ENCODE measurements around the gene TMEM178B.
"Not testable (repeated sequence)": the region's sequence is repeated elsewhere in the genome, so short reads cannot be mapped to it uniquely, and the experiment has no call there.

Gene TMEM178B

GRCh38 chr7:141191277-141191676 lies 117.4 kb downstream of the TMEM178B start:
- TF ChIP-seq, protein P1, sequence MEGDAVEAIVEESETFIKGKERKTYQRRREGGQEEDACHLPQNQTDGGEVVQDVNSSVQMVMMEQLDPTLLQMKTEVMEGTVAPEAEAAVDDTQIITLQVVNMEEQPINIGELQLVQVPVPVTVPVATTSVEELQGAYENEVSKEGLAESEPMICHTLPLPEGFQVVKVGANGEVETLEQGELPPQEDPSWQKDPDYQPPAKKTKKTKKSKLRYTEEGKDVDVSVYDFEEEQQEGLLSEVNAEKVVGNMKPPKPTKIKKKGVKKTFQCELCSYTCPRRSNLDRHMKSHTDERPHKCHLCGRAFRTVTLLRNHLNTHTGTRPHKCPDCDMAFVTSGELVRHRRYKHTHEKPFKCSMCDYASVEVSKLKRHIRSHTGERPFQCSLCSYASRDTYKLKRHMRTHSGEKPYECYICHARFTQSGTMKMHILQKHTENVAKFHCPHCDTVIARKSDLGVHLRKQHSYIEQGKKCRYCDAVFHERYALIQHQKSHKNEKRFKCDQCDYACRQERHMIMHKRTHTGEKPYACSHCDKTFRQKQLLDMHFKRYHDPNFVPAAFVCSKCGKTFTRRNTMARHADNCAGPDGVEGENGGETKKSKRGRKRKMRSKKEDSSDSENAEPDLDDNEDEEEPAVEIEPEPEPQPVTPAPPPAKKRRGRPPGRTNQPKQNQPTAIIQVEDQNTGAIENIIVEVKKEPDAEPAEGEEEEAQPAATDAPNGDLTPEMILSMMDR (IDR thresholded peaks at IDR 0.05; ENCODE audit: borderline replicate concordance, control extremely low read depth, extremely low read depth, insufficient read depth, missing control alignments) = no peak
- no peak for DNase-seq (ENCODE audit: low spot score)
- in situ Hi-C loops (cut with MboI; ENCODE audit: low sequenced_read_pairs, unreplicated experiment) = no loop called here

- in situ Hi-C loops (cut with MboI; ENCODE audit: low sequenced_read_pairs, unreplicated experiment) = no loop called here
- TF ChIP-seq, protein P1 (IDR thresholded peaks at IDR 0.05; ENCODE audit: borderline replicate concordance, control extremely low read depth, extremely low read depth, insufficient read depth, missing control alignments) = no peak
- DNase-seq (ENCODE audit: low spot score) = no peak
Observed at GRCh38 chr7:141193066-141193465, 119.2 kb downstream of the TMEM178B start.

DNA sequence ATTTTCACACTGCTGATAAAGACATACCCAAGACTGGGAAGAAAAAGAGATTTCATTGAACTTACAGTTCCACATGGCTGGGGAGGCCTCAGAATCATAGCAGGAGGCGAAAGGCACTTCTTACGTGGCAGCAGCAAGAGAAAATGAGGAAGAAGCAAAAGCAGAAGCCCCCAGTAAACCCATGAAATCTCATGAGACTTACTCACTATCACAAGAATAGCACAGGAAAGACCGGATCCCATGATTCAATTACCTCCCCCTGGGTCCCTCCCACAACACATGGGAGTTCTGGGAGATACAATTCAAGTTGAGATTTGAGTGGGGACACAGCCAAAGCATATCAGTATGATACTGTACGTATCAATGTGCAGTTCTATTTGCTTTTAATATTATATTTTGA lies 121.9 kb downstream of the TMEM178B start:
- DNase-seq (ENCODE audit: low spot score) = not testable (repeated sequence)

GRCh38 chr7:141198194-141198958 lies 124.5 kb downstream of the TMEM178B start:
- TF ChIP-seq, protein P1 (IDR thresholded peaks at IDR 0.05; ENCODE audit: borderline replicate concordance, control extremely low read depth, extremely low read depth, insufficient read depth, missing control alignments) = no peak
- in situ Hi-C loops (cut with MboI; ENCODE audit: low sequenced_read_pairs, unreplicated experiment) = no loop called here

More for the DNA sequence above, 121.9 kb downstream of the TMEM178B start:
- in situ Hi-C loops (cut with MboI; ENCODE audit: low sequenced_read_pairs, unreplicated experiment) = not testable (repeated sequence)

DNA sequence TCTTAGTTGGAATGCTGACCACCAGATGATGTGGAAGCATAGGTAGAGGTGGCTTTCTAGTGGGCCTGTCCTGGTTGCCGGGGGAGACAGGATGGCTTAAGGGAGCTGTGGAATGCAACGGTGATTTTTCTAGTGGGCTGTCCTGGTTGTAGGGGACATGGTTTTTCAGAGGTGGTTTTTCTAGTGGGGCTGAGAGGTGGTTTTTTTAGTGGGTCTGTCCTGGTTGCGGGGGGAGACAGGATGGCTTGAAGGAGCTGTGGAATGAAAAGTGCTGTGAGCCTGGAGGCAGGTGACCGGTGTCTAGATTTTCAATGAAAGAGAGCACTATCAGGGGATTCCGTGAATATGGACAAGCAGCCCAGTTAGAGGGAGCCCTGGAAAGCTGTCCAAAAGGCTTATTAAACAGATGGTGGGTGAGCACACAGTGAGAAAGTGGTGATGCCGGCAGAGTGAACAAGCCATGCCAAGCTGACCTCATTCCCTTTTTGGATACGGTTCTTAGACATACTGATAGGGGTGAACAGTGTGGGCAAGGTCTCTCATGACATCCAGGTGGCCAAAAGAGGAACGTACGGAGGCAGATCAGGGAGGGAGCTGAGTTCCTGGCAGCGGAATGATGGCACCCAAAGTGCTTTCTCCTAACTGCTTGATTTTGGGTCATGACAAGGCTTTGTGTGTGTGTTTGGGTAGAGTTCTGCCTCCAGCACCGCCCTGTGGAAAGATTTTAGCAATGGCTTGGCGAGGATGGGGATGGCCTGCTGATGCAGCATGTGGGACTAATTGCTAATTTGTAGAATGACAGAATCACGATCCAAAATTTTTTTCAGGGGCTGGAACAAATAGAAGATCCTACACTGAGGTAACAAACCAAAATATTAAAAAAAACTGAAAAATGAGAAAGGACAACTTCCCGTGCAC lies 126.6 kb downstream of the TMEM178B start:
- DNase-seq (ENCODE audit: low spot score) = no peak
- in situ Hi-C loops (cut with MboI; ENCODE audit: low sequenced_read_pairs, unreplicated experiment) = loop anchor here (25.0 kb wide), 1 partner anchor 388 kb away; no protein-coding TSS in a partner anchor
- TF ChIP-seq, protein P1 (IDR thresholded peaks at IDR 0.05; ENCODE audit: borderline replicate concordance, control extremely low read depth, extremely low read depth, insufficient read depth, missing control alignments) = no peak

More at GRCh38 chr7:141198194-141198958, 124.5 kb downstream of the TMEM178B start:
- no peak for DNase-seq (ENCODE audit: low spot score)

DNA sequence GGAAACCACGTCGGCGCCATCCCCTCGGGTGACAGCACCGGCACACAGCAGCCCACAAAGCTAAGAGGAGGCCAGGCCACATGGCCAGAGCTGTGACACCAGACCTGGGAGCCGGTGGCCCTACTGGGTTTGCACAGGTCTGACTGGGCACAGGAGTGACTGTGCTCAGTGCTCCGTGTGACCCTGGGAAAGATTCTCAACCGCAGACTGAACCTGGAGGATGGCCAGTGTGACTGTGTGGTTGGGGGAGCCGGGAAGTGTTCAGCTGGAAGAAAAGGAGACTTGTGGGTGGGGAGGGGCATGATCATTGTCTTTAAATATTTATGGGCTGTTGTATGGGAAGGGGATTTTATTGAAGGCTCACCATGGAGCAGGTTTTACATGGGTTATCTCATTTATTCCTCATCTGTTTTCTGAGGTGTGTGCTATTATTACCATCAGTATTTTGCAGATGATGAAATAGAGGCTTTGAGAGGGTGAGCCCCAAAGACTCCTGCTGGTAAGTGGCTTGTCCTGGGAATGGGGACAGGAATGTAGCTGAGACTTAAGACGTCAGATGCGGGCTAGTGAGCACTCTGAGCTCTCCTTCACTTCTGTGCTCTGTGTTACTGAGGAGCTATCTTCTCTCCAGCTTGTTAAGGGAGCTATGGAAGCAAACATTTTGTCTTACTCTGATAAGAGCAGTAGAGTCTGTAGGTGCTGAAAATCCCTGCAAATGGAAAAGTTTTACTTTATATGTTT lies 127.5 kb downstream of the TMEM178B start:
- DNase-seq (ENCODE audit: low spot score) = no peak
- in situ Hi-C loops (cut with MboI; ENCODE audit: low sequenced_read_pairs, unreplicated experiment) = loop anchor here (25.0 kb wide), 1 partner anchor 389 kb away; no protein-coding TSS in a partner anchor
- TF ChIP-seq, protein P1 (IDR thresholded peaks at IDR 0.05; ENCODE audit: borderline replicate concordance, control extremely low read depth, extremely low read depth, insufficient read depth, missing control alignments) = no peak

Measured in GM13976 (cell line).